HEK293 (cell line): ENCODE results near the gene PRKD1.

Experiments
- ATF2 ChIP-seq: fragments of 450-650 bp; formaldehyde crosslinking; IDR thresholded peaks from 2 replicates; pipeline ENCODE4 v1.5.1; 2016; ENCODE audit warnings: missing biosample characterization, missing genetic modification characterization, low read depth
- CTCF ChIP-seq: fragments of 450-650 bp; formaldehyde crosslinking; IDR thresholded peaks from 2 replicates; pipeline ENCODE4 v1.5.1; 2016; ENCODE audit warnings: missing biosample characterization, missing genetic modification characterization
- PBX3 ChIP-seq: sonication (generic); formaldehyde crosslinking; IDR thresholded peaks from 2 replicates; pipeline ENCODE4 v1.8.1; 2022; ENCODE audit warnings: mild to moderate bottlenecking, moderate library complexity, missing genetic modification reagents
- PRDM2 ChIP-seq: fragments of 450-650 bp; formaldehyde crosslinking; IDR thresholded peaks from 2 replicates; pipeline ENCODE4 v1.5.1; 2016; ENCODE audit warnings: missing biosample characterization, missing genetic modification characterization, borderline replicate concordance
- PRDM6 ChIP-seq: fragments of 450-650 bp; formaldehyde crosslinking; IDR thresholded peaks from 2 replicates; pipeline ENCODE4 v1.5.1; 2017; ENCODE audit warnings: missing biosample characterization, missing genetic modification characterization
- ZBTB1 ChIP-seq: fragments of 450-650 bp; formaldehyde crosslinking; IDR thresholded peaks from 2 replicates; pipeline ENCODE4 v1.5.1; 2016; ENCODE audit warnings: missing biosample characterization, missing genetic modification characterization
- ZBTB7A ChIP-seq: fragments of 450-650 bp; formaldehyde crosslinking; IDR thresholded peaks from 2 replicates; pipeline ENCODE4 v1.5.1; 2016; ENCODE audit warnings: low read depth, missing biosample characterization, missing genetic modification characterization
- ZEB2 ChIP-seq: fragments of 450-650 bp; formaldehyde crosslinking; IDR thresholded peaks from 2 replicates; pipeline ENCODE4 v1.5.1; 2016; ENCODE audit warnings: missing biosample characterization, missing genetic modification characterization
- ZNF274 ChIP-seq, 2 experiments: fragments of 200-500 bp in 1 of 2; fragments of 450-650 bp in 1 of 2; sonication (Bioruptor generic) in 1 of 2; formaldehyde crosslinking in 1 of 2; IDR thresholded peaks; 2 replicates each; pipeline versions ENCODE4 v1.5.1 to v1.6.1; 2014 to 2016; ENCODE audit warnings: borderline replicate concordance in 1 of 2, inconsistent platforms in 1 of 2, low read length in 1 of 2, missing biosample characterization in 1 of 2, missing genetic modification characterization in 1 of 2
- ZNF416 ChIP-seq: fragments of 450-650 bp; formaldehyde crosslinking; IDR thresholded peaks from 2 replicates; pipeline ENCODE4 v1.5.1; 2016; ENCODE audit warnings: missing biosample characterization, missing genetic modification characterization
- ZNF513 ChIP-seq: fragments of 450-650 bp; IDR thresholded peaks from 2 replicates; pipeline ENCODE4 v1.5.1; 2018; ENCODE audit warnings: missing biosample characterization, missing genetic modification characterization
- ZNF521 ChIP-seq: fragments of 450-650 bp; formaldehyde crosslinking; IDR thresholded peaks from 2 replicates; pipeline ENCODE4 v1.5.1; 2017; ENCODE audit warnings: missing biosample characterization, mild to moderate bottlenecking, missing genetic modification characterization
- ZNF561 ChIP-seq: fragments of 450-650 bp; IDR thresholded peaks from 2 replicates; pipeline ENCODE4 v1.5.1; 2018; ENCODE audit warnings: missing biosample characterization, missing genetic modification characterization, borderline replicate concordance
- ZNF776 ChIP-seq: fragments of 450-650 bp; formaldehyde crosslinking; IDR thresholded peaks from 2 replicates; pipeline ENCODE4 v1.5.0; 2017; ENCODE audit warnings: missing biosample characterization, missing genetic modification characterization, borderline replicate concordance

- TF ChIP-seq ZNF416 (tag by site-specific recombination) (no peak), ZNF561 (no peak), PRDM2 (tag by site-specific recombination) (no peak), CTCF (tag by site-specific recombination) (no peak), ZNF513 (tag by site-specific recombination) (no peak), ZBTB1 (tag by site-specific recombination) (no peak), ATF2 (no peak), ZNF521 (tag by site-specific recombination) (no peak), ZNF776 (no peak), PRDM6 (tag by site-specific recombination) (no peak), ZEB2 (tag by site-specific recombination) (no peak), PBX3 (CRISPR knock-in tag) (no peak), ZNF274 (IDR thresholded peaks at IDR 0.05; ENCODE audit: low read length) (no peak), ZNF274 (tag by site-specific recombination; IDR thresholded peaks at IDR 0.05; ENCODE audit: borderline replicate concordance) (no peak), ZBTB7A (tag by site-specific recombination) (no peak)
These were observed 209.7 kb downstream of the PRKD1 start for GRCh38 chr14:29717901-29718300.
